Right lobe of liver (tissue), 6 donors: ENCODE measurements around the gene BAZ1B. TPM values are rescaled to one million over a fixed set of nuclear protein-coding genes. Genes with fewer than 3 reads are reported as not detected.

ENCODE experiments used
- ATAC-seq, 4 donors: fragments of 200-7000 bp; cut with Tn5 transposase; one replicate each; pipeline ENCODE4 v1.9.1; 2020; ENCODE audit warnings: mild to moderate bottlenecking in 4 of 4, moderate library complexity in 4 of 4
- DNase-seq, 3 donors: peaks; one replicate each; pipeline ENCODE4 v3.0.0-alpha.2; 2020
- H3K27ac ChIP-seq, 3 donors: fragments of 200-600 bp; one replicate each; pipeline ENCODE4 v1.8.0; 2022
- H3K27me3 ChIP-seq, 2 donors: fragments of 200-600 bp; one replicate each; pipeline ENCODE4 v1.8.0; 2022
- H3K36me3 ChIP-seq, 4 donors: fragments of 200-600 bp; sonication (generic) in 1 of 4; one replicate each; pipeline versions ENCODE4 v1.5.1 to v1.8.0; 2017 to 2022; ENCODE audit warnings: control low read depth in 1 of 4
- H3K4me1 ChIP-seq, 4 donors: fragments of 200-600 bp; sonication (generic) in 1 of 4; one replicate each; pipeline versions ENCODE4 v1.5.1 to v1.8.0; 2017 to 2022; ENCODE audit warnings: control low read depth in 1 of 4
- H3K4me3 ChIP-seq, 3 donors: fragments of 200-600 bp; one replicate each; pipeline ENCODE4 v1.8.0; 2022
- H3K9me3 ChIP-seq, 4 donors: fragments of 200-600 bp; sonication (generic) in 1 of 4; one replicate each; pipeline versions ENCODE4 v1.5.1 to v1.8.0; 2017 to 2022; ENCODE audit warnings: control low read depth in 1 of 4
- POLR2A ChIP-seq: fragments of 450-650 bp; IDR thresholded peaks from one replicate; pipeline ENCODE4 v1.6.1; 2017; ENCODE audit warnings: antibody characterized with exemption, mild to moderate bottlenecking
- WGBS: methylation state at CpG from one replicate; pipeline ENCODE4 v1.1.6; 2018; ENCODE audit warnings: low coverage, low lambda C conversion rate; ENCODE audit not compliant: insufficient coverage; ENCODE audit errors: missing lambda C conversion rate; 5-methylcytosine and 5-hydroxymethylcytosine counted together
- intact Hi-C, 2 donors: fragments of 100-400 bp; cut with DNase I; formaldehyde crosslinking; loops; one replicate each; pipeline versions ENCODE4 v1.11.2 to v1.14.1; 2022
- total RNA-seq, 6 experiments: library from RNA; depleted of rRNA in 2 of 6; stranded (reverse); fragments of >200 nt in 2 of 6; fragmentation: NEBNext Ultra II Directional in 3 of 6; extraction: Animal tissue kit (Norgen Biotek cat#: 25700) in 3 of 6; gene quantifications; one replicate each; pipeline versions ENCODE4 v1.1.0 to v1.2.4, GENCODE V29; 2016 to 2023
- TF ChIP-seq, protein P1 (sequence below), 4 donors: fragments of 200-600 bp in 3 of 4; fragments of 450-650 bp in 1 of 4; IDR thresholded peaks; one replicate each; pipeline versions ENCODE4 v1.5.1 to v1.8.0; 2016 to 2022; ENCODE audit warnings: antibody characterized with exemption in 4 of 4, mild to moderate bottlenecking in 2 of 4
- donor health status: DM: no; HTN: yes; CAD: no.
- donor health status: DM: no; HTN: no; CAD: no.
- donor health status: DM: no; HTN: no; CAD: no.
- donor health status: DM: no; HTN: yes; CAD: no.
- donor health status: DM: no; HTN: yes; CAD: no.

The BAZ1B gene
- total RNA-seq, 6 experiments from 2014 or later: 19.3 to 26.2 (median 25.0) TPM

- Histone ChIP-seq H3K4me1 (peaks cover 0 to 10% (median 0%) of the 10 kb centered on the region in 4 donors), H3K36me3 (peaks cover 17 to 99% (median 61%) of the 10 kb centered on the region in 4 donors), H3K9me3 (no peaks in the 10 kb centered on the region), H3K27me3 (no peaks in the 10 kb centered on the region), H3K4me3 (no peak overlapping the region), H3K27ac (no peak overlapping the region)
- ATAC-seq: no peak
- DNase-seq: no peak
- intact Hi-C loops: loop anchor here in 1 of 2 donors (10.0 kb wide), 1 partner anchor 102 kb away; no protein-coding TSS in a partner anchor
- 63% methylated on average over 3 of the region's 4 CpGs for WGBS
- TF ChIP-seq, protein P1, sequence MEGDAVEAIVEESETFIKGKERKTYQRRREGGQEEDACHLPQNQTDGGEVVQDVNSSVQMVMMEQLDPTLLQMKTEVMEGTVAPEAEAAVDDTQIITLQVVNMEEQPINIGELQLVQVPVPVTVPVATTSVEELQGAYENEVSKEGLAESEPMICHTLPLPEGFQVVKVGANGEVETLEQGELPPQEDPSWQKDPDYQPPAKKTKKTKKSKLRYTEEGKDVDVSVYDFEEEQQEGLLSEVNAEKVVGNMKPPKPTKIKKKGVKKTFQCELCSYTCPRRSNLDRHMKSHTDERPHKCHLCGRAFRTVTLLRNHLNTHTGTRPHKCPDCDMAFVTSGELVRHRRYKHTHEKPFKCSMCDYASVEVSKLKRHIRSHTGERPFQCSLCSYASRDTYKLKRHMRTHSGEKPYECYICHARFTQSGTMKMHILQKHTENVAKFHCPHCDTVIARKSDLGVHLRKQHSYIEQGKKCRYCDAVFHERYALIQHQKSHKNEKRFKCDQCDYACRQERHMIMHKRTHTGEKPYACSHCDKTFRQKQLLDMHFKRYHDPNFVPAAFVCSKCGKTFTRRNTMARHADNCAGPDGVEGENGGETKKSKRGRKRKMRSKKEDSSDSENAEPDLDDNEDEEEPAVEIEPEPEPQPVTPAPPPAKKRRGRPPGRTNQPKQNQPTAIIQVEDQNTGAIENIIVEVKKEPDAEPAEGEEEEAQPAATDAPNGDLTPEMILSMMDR (IDR thresholded peaks at IDR 0.05): no peak
- no peak for TF ChIP-seq POLR2A
Observed at GRCh38 chr7:73446682-73447081, 75.4 kb downstream of the BAZ1B start.

DNA sequence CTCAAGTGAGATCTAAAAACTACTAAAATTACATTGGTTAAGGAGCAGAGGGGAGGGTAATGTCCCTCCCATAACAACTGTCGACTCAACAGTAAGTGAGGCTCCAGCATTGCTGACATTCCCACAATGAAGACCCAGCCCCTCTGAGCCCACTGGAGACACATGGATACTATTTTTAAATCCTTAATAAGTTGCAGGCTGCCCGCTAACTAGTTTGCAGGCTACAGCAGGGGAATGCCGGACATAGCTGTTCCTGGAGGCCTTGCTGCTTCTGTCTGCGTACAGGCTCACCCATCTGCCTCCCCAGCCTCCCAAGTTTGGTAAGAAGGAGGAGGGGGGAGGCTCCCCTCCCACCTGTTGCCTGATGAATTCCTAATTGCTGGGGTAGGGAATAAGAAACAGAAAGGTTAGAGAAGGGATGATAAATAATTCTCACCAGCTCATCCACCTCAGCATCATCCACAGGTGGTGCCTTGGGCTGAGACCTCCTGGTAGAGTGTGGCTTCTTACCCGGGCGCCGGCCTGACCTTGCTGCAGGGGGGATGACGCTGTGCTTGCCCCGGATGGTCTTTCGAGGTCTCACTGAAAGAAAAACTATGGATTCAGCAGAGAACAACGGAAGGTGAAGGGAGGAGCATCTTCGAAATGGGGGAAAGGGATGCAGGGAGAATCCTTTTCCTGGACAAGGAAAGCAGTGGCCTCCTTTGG lies 78.4 kb downstream of the BAZ1B start:
- WGBS: 91% methylated on average over 10 of the region's 12 CpGs
- H3K4me1 ChIP-seq: peaks cover 0 to 6% (median 0%) of the 10 kb centered on the region in 4 donors
- peaks cover 12 to 87% (median 58%) of the 10 kb centered on the region in 4 donors for H3K36me3 ChIP-seq
- intact Hi-C loops: loop anchor here in 1 of 2 donors (10.0 kb wide), 1 partner anchor 99 kb away; no protein-coding TSS in a partner anchor
- no peak overlapping the region for H3K27ac ChIP-seq
- TF ChIP-seq, protein P1 (IDR thresholded peaks at IDR 0.05): no peak
- no peak for TF ChIP-seq POLR2A
- ATAC-seq: no peak
- H3K4me3 ChIP-seq: no peak overlapping the region
- no peaks in the 10 kb centered on the region for H3K27me3 ChIP-seq
- no peak for DNase-seq
- no peaks in the 10 kb centered on the region for H3K9me3 ChIP-seq

GRCh38 chr7:73442903-73443500 lies 79.1 kb downstream of the BAZ1B start:
- H3K27me3 ChIP-seq: no peaks in the 10 kb centered on the region
- H3K4me3 ChIP-seq: no peak overlapping the region
- no peaks in the 10 kb centered on the region for H3K9me3 ChIP-seq
- 66% methylated on average over 2 of the region's 11 CpGs for WGBS
- H3K27ac ChIP-seq: no peak overlapping the region
- ATAC-seq (no peak), DNase-seq (no peak)
- TF ChIP-seq, protein P1 (IDR thresholded peaks at IDR 0.05): no peak
- no peak for TF ChIP-seq POLR2A
- peaks cover 10 to 80% (median 53%) of the 10 kb centered on the region in 4 donors for H3K36me3 ChIP-seq
- intact Hi-C loops: loop anchor here in 1 of 2 donors (10.0 kb wide), 1 partner anchor 98 kb away; no protein-coding TSS in a partner anchor
- no peaks in the 10 kb centered on the region for H3K4me1 ChIP-seq

GRCh38 chr7:73442222-73442902 lies 79.7 kb downstream of the BAZ1B start:
- Histone ChIP-seq H3K36me3 (peaks cover 10 to 74% (median 50%) of the 10 kb centered on the region in 4 donors), H3K4me1 (no peaks in the 10 kb centered on the region), H3K4me3 (no peak overlapping the region), H3K27ac (no peak overlapping the region), H3K27me3 (no peaks in the 10 kb centered on the region), H3K9me3 (no peaks in the 10 kb centered on the region)
- intact Hi-C loops: loop anchor here in 1 of 2 donors (10.0 kb wide), 1 partner anchor 98 kb away; no protein-coding TSS in a partner anchor
- DNase-seq: no peak
- TF ChIP-seq POLR2A: no peak
- TF ChIP-seq, protein P1 (IDR thresholded peaks at IDR 0.05): no peak
- ATAC-seq: no peak
- 83% methylated on average over 6 of the region's 13 CpGs for WGBS
